Stimulated activated naive CD8-positive, alpha-beta T cell treated with anti-CD3 and anti-CD28 coated beads, Interleukin-15, amount 100 ng/mL, for 72 hours (primary cell): ENCODE data around the gene MKNK2.
A peak's percentile ranks its signal among the peaks of the same experiment; 100 is the strongest.

Source experiments
- ATAC-seq: fragments of 150-1000 bp; cut with Tn5 transposase; 2 replicates; pipeline ENCODE4 v1.10.0; 2021; ENCODE audit warnings: mild to moderate bottlenecking, moderate library complexity
- DNase-seq, 2 donors: peaks; one replicate each; pipeline ENCODE4 v3.0.0; 2021 to 2022
- H3K27ac Mint-ChIP-seq, 2 donors: one replicate each; pipeline ENCODE4 v1.8.0; 2022; ENCODE audit warnings: mild to moderate bottlenecking in 2 of 2, mixed read lengths in 2 of 2, moderate library complexity in 2 of 2
- H3K27me3 Mint-ChIP-seq: one replicate; pipeline ENCODE4 v1.8.0; 2022; ENCODE audit warnings: mixed read lengths
- H3K4me1 Mint-ChIP-seq: one replicate; pipeline ENCODE4 v1.8.0; 2022; ENCODE audit warnings: mild to moderate bottlenecking, mixed read lengths
- H3K4me3 Mint-ChIP-seq, 2 donors: one replicate each; pipeline ENCODE4 v1.8.0; 2022; ENCODE audit warnings: mild to moderate bottlenecking in 2 of 2, mixed read lengths in 2 of 2, moderate library complexity in 1 of 2
- H3K9me3 Mint-ChIP-seq, 2 donors: one replicate each; pipeline ENCODE4 v1.8.0; 2022; ENCODE audit warnings: mixed read lengths in 2 of 2

The MKNK2 gene

DNA sequence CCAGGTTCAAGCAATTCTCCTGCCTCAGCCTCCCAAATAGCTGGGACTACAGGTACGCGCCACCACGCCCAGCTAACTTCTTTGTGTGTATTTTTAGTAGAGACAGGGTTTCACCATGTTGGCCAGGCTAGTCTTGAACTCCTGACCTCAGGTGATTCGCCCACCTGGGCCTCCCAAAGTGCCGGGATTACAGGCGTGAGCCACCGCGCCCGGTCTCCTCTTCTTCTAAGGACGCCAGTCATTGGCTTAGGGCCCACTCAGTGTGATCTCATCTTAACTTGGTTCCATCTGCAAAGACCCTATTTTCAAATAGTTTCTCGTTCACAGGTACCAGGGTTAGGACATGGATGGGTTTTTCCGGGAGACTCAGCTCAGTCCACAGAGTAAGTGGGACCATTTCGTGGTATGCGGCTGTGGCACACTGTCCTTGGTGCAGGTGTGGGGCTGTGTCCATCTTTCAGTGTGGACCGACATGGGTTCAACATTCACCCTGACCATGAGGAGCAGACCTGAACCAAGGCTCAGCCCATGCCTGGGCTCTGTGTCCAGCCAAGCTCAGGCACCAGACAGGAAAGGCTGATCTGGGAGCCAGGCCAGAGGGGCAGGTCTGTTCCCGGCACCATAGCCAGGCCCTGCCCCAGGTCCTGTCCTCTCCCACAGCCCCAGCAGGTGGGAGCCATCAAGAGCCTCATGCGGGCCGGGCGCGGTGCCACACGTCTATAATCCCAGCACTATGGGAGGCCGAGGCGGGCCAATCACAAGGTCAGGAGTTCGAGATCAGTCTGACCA lies 2.8 kb upstream of the MKNK2 start:
- H3K9me3 Mint-ChIP-seq: no peaks in the 10 kb centered on the region
- DNase-seq (no peak), ATAC-seq (no peak)
- H3K27ac Mint-ChIP-seq: peak overlapping the region; percentile 67 to 85
- H3K27me3 Mint-ChIP-seq: no peaks in the 10 kb centered on the region
- H3K4me1 Mint-ChIP-seq: peaks cover 90% of the 10 kb centered on the region
- peak overlapping the region in 1 of 2 donors; percentile 26 for H3K4me3 Mint-ChIP-seq

- ATAC-seq: peak; percentile 21
Observed at GRCh38 chr19:2051773-2052704, 995 bp upstream of the MKNK2 start.

DNA sequence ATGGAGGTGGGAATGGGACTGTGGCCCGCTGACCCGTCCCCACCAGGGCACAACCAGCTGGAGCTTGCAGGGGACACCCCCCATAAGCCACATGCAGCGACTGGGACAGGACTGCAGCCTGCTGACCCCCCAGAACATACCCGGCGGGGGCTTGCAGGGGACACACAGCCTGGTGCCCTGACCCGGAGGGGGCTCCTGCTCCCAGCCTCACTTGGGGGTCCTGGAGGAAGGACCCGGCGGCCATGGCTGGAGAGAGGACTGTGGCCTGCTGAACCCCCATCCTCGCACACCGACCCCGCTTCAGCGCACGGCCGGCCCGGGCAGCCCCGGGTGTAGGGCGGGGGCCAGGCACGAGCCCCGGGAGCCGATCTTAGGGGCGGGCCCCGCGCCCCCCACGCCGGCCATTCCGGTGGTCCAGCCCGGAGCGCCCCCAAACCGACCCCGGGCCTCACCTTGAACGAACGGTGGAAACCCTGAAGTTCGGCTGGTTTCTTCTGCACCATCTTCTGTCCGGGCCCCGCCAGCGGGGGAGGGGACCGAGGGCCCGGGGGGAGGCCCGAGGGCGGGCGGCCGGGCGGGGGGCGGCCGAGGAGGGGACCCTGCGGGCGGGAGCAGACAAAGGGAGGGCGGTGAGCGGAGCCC lies 574 bp downstream of the MKNK2 start:
- DNase-seq: peak in 1 of 2 donors; percentile 49
- Mint-ChIP-seq H3K9me3 (no peaks in the 10 kb centered on the region), H3K27ac (peak overlapping the region in 1 of 2 donors; percentile 95), H3K4me3 (peak overlapping the region; percentile 89 to 92), H3K27me3 (no peaks in the 10 kb centered on the region), H3K4me1 (peaks cover 86% of the 10 kb centered on the region)
- ATAC-seq: peak; percentile 21

More at GRCh38 chr19:2051773-2052704, 995 bp upstream of the MKNK2 start:
- Mint-ChIP-seq H3K27me3 (no peaks in the 10 kb centered on the region), H3K9me3 (no peaks in the 10 kb centered on the region), H3K4me3 (peak overlapping the region; percentile 84 to 87), H3K4me1 (peaks cover 90% of the 10 kb centered on the region), H3K27ac (peak overlapping the region; percentile 88 to 99)
- DNase-seq: peak; percentile 53 to 59

GRCh38 chr19:2049741-2050348 lies 1.2 kb downstream of the MKNK2 start:
- Mint-ChIP-seq H3K4me3 (peak overlapping the region; percentile 89 to 92), H3K27ac (peak overlapping the region; percentile 74 to 95), H3K4me1 (peaks cover 86% of the 10 kb centered on the region), H3K9me3 (no peaks in the 10 kb centered on the region), H3K27me3 (no peaks in the 10 kb centered on the region)
- ATAC-seq (peak; percentile 57), DNase-seq (peak; percentile 64 to 76)

GRCh38 chr19:2048959-2049740 lies 1.9 kb downstream of the MKNK2 start:
- ATAC-seq: no peak
- Mint-ChIP-seq H3K27me3 (no peaks in the 10 kb centered on the region), H3K9me3 (no peaks in the 10 kb centered on the region), H3K4me3 (peak overlapping the region; percentile 89 to 92), H3K27ac (peak overlapping the region in 1 of 2 donors; percentile 95), H3K4me1 (peaks cover 86% of the 10 kb centered on the region)
- DNase-seq: no peak

DNA sequence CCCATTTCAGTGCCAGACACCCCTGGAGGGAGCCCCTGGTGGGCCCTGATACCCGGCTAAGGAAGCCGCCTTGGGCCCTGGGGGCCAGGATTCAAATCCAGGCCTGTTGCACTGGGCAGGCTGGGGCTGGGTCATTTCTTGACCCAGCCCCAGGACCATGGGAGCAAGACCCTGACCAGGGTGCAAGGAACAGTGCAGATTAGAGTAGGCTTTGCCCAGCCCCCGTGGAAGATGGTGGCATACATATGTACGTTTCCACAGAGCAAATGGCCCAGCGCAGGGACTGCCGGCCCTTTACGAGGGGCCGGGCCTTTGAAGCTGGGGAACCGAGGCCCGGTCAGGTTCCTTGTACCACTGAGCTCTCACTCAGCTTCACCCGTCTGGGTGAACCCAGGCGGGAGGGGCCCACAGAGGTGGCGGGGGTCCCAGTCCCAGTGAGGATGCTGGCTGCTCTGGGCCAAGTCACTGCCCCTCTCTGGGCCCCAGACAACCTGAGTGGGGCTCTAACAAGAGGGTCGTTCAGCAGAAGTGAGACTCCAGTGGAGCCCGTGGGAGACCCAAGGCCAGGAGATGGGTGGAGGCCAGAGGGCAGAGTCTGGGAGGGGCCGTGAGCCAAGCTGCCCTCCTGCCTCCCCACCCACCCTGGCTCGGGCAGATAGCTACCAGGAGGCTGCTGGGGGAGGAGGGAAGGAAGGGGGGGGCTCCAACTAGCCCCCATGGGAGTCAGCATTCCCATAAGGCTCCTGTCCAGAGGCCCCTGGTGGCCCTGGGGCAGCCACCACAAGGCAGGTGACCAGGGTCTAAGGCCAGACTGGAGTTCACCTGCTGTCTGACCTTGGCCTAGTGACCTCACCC lies 2.7 kb downstream of the MKNK2 start:
- Mint-ChIP-seq H3K27me3 (no peaks in the 10 kb centered on the region), H3K4me1 (peaks cover 86% of the 10 kb centered on the region), H3K4me3 (peak overlapping the region; percentile 89 to 92), H3K9me3 (no peaks in the 10 kb centered on the region), H3K27ac (peak overlapping the region in 1 of 2 donors; percentile 93)
- ATAC-seq: no peak
- DNase-seq: no peak

- peak overlapping the region; percentile 16 to 93 for H3K27ac Mint-ChIP-seq
- no peak for ATAC-seq
- peaks cover 86% of the 10 kb centered on the region for H3K4me1 Mint-ChIP-seq
- no peak for DNase-seq
- peak overlapping the region; percentile 57 to 92 for H3K4me3 Mint-ChIP-seq
- no peaks in the 10 kb centered on the region for H3K9me3 Mint-ChIP-seq
- H3K27me3 Mint-ChIP-seq: no peaks in the 10 kb centered on the region
Observed at GRCh38 chr19:2047449-2048103, 3.5 kb downstream of the MKNK2 start.

- peaks cover 86% of the 10 kb centered on the region for H3K4me1 Mint-ChIP-seq
- ATAC-seq (no peak), DNase-seq (no peak)
- no peaks in the 10 kb centered on the region for H3K9me3 Mint-ChIP-seq
- peak overlapping the region in 1 of 2 donors; percentile 30 for H3K27ac Mint-ChIP-seq
- H3K4me3 Mint-ChIP-seq: peak overlapping the region in 1 of 2 donors; percentile 57
- H3K27me3 Mint-ChIP-seq: no peaks in the 10 kb centered on the region
Observed at GRCh38 chr19:2047076-2047448, 4.0 kb downstream of the MKNK2 start.

GRCh38 chr19:2046046-2046907 lies 4.8 kb downstream of the MKNK2 start:
- peaks cover 83% of the 10 kb centered on the region for H3K4me1 Mint-ChIP-seq
- H3K9me3 Mint-ChIP-seq: no peaks in the 10 kb centered on the region
- H3K27ac Mint-ChIP-seq: peak overlapping the region in 1 of 2 donors; percentile 19
- ATAC-seq (no peak), DNase-seq (no peak)
- H3K27me3 Mint-ChIP-seq: no peaks in the 10 kb centered on the region
- no peak overlapping the region for H3K4me3 Mint-ChIP-seq

DNA sequence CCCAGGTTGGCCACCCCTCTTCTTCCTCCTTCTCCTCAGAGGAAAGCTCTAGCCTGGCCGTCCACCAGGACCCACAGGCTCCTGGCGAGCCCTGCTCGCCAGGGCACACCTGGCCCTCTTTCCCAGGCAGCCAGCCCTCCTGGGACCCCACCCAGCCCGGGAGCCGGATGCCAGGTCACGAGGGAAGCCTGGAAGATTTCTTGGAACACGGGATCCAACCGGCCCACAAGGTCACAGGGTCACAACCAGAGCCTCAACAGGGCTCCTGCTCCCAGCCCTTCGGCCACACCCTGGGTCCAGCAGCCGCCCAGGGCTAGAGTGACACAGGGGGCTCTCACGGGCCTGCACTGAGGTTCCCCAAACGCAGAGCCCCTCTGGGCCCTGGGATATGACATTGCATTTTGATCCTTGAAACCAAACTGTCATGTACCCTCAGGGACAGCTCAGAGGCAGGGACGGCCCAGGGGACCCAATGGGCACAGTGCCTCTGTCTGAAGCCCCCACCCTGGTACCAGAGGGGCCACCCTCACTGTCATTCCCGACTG lies 5.5 kb downstream of the MKNK2 start:
- Mint-ChIP-seq H3K9me3 (no peaks in the 10 kb centered on the region), H3K4me1 (peaks cover 88% of the 10 kb centered on the region), H3K4me3 (no peak overlapping the region), H3K27ac (peak overlapping the region in 1 of 2 donors; percentile 92), H3K27me3 (no peaks in the 10 kb centered on the region)
- ATAC-seq (no peak), DNase-seq (no peak)

- ATAC-seq (no peak), DNase-seq (no peak)
- Mint-ChIP-seq H3K4me1 (peaks cover 88% of the 10 kb centered on the region), H3K9me3 (no peaks in the 10 kb centered on the region), H3K27ac (peak overlapping the region; percentile 33 to 92), H3K4me3 (no peak overlapping the region), H3K27me3 (no peaks in the 10 kb centered on the region)
Observed at GRCh38 chr19:2044709-2045500, 6.1 kb downstream of the MKNK2 start.
